KMS-11 (cell line): ENCODE data around the gene BMAL1.

ENCODE experiments used
- H2AFZ ChIP-seq: fragments of 200-600 bp; sonication (generic); 2 replicates; pipeline ENCODE4 v1.6.1; 2016; ENCODE audit warnings: antibody characterized with exemption, mixed run types, low read depth
- H3K27ac ChIP-seq: fragments of 200-600 bp; sonication (generic); 2 replicates; pipeline ENCODE4 v1.6.1; 2016; ENCODE audit warnings: mild to moderate bottlenecking, mixed run types
- H3K27me3 ChIP-seq: fragments of 200-600 bp; sonication (generic); 2 replicates; pipeline ENCODE4 v1.6.1; 2017; ENCODE audit warnings: mild to moderate bottlenecking, low read depth, mixed run types, moderate library complexity; ENCODE audit not compliant: insufficient read depth
- H3K36me3 ChIP-seq: fragments of 200-600 bp; sonication (generic); 2 replicates; pipeline ENCODE4 v1.6.1; 2017; ENCODE audit warnings: mild to moderate bottlenecking, mixed run types; ENCODE audit not compliant: insufficient read depth
- H3K4me1 ChIP-seq: fragments of 200-600 bp; sonication (generic); 2 replicates; pipeline ENCODE4 v1.6.1; 2016; ENCODE audit warnings: mild to moderate bottlenecking, low read depth, mixed run types; ENCODE audit not compliant: poor library complexity, severe bottlenecking
- H3K4me2 ChIP-seq: fragments of 200-600 bp; sonication (generic); 2 replicates; pipeline ENCODE4 v1.7.0; 2016; ENCODE audit warnings: mild to moderate bottlenecking, mixed run types
- H3K4me3 ChIP-seq: fragments of 200-600 bp; sonication (generic); IDR thresholded peaks from 2 replicates; pipeline ENCODE4 v1.6.1; 2017; ENCODE audit warnings: low read depth, low read length, mixed read lengths; ENCODE audit not compliant: insufficient read depth
- H3K79me2 ChIP-seq: fragments of 200-600 bp; sonication (generic); 2 replicates; pipeline ENCODE4 v1.6.1; 2016; ENCODE audit warnings: low read depth, mixed run types; ENCODE audit not compliant: insufficient read depth
- H3K9ac ChIP-seq: fragments of 200-600 bp; sonication (generic); 2 replicates; pipeline ENCODE4 v1.6.1; 2016; ENCODE audit warnings: mild to moderate bottlenecking, mixed run types
- H4K20me1 ChIP-seq: fragments of 200-600 bp; sonication (generic); 2 replicates; pipeline ENCODE4 v1.6.1; 2016; ENCODE audit warnings: mild to moderate bottlenecking, mixed run types; ENCODE audit not compliant: insufficient read depth
- TF ChIP-seq, protein P1 (sequence below): fragments of 200-600 bp; sonication (generic); conservative IDR thresholded peaks from 2 replicates; pipeline ENCODE4 v1.6.1; 2017; ENCODE audit warnings: low read depth, mild to moderate bottlenecking, antibody characterized with exemption, low read length, moderate library complexity, mixed read lengths

Gene BMAL1

DNA sequence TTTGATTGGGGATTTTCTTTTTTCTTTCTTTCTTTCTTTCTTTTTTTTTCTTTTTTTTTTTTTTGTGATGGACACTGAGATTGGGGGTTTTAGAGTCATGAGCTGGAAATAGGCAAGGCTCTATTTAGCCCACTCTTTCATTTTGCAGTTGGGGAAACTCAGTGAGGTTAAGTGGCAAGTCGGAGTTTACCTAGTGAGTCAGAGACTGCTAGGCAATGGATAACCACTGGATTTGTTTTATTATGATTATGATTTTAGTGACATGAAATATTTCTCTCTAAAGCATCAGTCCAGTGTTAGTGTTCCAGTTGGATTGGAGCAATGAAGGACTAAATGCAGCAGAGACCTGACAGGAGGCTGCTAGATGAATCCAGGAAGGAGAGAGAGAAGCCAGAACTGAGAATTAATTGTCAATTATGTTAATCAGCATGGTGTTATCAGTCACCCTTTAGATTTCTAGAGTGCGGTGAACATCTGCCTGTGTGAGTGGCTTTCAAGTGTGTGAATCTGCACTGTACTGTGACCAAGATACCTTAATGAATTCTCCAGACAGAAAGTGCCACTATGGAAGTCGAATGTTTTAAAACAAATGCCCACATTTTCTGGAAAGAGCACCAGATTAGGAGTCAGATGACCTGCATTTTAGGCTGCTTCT, 10.9 kb downstream of the BMAL1 start:
- Histone ChIP-seq H3K9ac (no peak overlapping the region), H3K36me3 (no peaks in the 10 kb centered on the region), H2AFZ (no peak overlapping the region), H3K27ac (no peak overlapping the region), H3K4me3 (no peak overlapping the region), H4K20me1 (peaks cover 28% of the 10 kb centered on the region), H3K79me2 (peaks cover 88% of the 10 kb centered on the region; the same call in 1 of the 2 replicates), H3K27me3 (no peaks in the 10 kb centered on the region), H3K4me1 (peaks cover 19% of the 10 kb centered on the region), H3K4me2 (no peak overlapping the region)
- TF ChIP-seq, protein P1, sequence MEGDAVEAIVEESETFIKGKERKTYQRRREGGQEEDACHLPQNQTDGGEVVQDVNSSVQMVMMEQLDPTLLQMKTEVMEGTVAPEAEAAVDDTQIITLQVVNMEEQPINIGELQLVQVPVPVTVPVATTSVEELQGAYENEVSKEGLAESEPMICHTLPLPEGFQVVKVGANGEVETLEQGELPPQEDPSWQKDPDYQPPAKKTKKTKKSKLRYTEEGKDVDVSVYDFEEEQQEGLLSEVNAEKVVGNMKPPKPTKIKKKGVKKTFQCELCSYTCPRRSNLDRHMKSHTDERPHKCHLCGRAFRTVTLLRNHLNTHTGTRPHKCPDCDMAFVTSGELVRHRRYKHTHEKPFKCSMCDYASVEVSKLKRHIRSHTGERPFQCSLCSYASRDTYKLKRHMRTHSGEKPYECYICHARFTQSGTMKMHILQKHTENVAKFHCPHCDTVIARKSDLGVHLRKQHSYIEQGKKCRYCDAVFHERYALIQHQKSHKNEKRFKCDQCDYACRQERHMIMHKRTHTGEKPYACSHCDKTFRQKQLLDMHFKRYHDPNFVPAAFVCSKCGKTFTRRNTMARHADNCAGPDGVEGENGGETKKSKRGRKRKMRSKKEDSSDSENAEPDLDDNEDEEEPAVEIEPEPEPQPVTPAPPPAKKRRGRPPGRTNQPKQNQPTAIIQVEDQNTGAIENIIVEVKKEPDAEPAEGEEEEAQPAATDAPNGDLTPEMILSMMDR = no peak

DNA sequence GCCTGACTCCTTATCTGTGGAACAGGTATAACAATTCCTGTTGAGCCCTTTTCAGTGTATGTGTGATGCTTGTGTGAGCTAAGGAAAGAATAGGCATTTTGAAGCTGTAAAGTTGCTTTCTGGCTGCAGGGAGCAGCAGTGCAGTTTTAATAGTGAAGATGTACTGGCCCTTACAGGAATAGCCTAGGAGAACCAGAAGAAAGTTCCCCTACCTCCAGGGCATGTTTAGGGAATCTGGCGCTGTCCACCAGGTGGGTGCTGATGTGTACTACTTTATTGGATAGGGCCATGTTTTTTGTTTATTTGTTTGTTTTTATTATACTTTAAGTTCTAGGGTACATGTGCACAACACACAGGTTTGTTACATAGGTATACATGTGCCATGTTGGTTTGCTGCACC, 11.5 kb downstream of the BMAL1 start:
- Histone ChIP-seq H3K4me1 (peaks cover 20% of the 10 kb centered on the region), H4K20me1 (peaks cover 28% of the 10 kb centered on the region), H3K27me3 (no peaks in the 10 kb centered on the region), H2AFZ (no peak overlapping the region), H3K79me2 (peaks cover 87% of the 10 kb centered on the region; the same call in 1 of the 2 replicates), H3K4me2 (no peak overlapping the region), H3K27ac (no peak overlapping the region), H3K36me3 (no peaks in the 10 kb centered on the region), H3K9ac (no peak overlapping the region), H3K4me3 (no peak overlapping the region)
- TF ChIP-seq, protein P1 = no peak

DNA sequence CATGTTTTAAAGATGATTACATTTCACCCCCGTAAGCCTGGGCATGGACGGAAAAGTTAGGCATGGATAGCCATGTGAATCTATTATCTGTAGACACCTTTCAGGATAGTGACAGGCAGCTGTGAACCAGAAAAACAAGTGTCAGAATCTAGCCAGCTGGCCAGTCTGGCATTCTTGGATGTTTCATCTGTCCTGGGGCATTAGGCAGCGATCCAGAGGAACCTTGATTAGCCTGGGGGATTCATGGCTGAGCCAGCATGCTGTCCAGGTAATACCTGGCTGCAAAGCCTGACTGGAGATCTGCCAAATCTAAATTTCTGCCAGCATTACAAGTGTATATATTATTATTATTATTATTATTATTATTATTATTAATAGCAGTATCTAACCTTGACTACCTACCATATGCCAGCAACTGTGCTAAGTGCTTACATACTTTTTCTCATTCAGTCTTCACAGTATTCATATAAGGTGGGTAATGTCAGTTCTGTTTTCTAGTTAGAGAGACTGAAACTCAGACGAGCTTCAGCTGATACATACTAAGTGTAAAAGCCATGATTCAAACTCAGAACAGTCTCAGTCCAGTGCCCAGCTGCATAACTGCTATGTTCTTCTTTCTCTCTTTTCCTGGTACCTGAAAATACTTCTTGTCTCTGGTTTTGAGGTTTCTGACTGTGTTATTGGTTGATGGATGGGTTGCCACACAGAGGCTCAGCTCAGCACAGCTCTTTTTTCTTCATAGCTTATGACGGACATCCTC, 12.8 kb downstream of the BMAL1 start:
- H3K4me1 ChIP-seq = peaks cover 31% of the 10 kb centered on the region
- no peak overlapping the region for H3K4me2 ChIP-seq
- no peaks in the 10 kb centered on the region for H3K36me3 ChIP-seq
- TF ChIP-seq, protein P1 = no peak
- no peak overlapping the region for H3K9ac ChIP-seq
- H3K27ac ChIP-seq = no peak overlapping the region
- H3K27me3 ChIP-seq = no peaks in the 10 kb centered on the region
- H3K79me2 ChIP-seq = peaks cover 88% of the 10 kb centered on the region; the same call in 1 of the 2 replicates
- H3K4me3 ChIP-seq = no peak overlapping the region
- H2AFZ ChIP-seq = no peak overlapping the region
- peaks cover 39% of the 10 kb centered on the region for H4K20me1 ChIP-seq

DNA sequence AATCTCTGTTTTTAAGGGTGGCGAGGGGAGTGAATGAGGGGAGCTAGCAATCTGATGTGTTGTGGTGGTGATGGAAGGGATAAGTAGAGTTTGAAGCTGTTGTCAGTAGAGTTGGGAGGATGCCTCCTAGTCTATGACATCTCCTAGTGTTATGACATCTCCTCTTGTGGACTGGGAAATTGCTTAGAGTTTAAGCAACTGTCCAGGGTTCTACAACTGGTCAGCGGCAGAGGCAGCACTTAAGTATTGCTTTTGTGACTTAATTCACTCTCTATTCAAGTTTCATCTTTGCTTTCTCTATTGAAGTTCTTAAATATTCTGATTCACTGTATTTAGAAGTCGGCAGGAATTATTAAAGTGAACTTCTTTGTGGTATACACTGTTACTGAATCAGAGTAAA, 13.8 kb downstream of the BMAL1 start:
- Histone ChIP-seq H3K36me3 (no peaks in the 10 kb centered on the region), H3K9ac (no peak overlapping the region), H4K20me1 (peaks cover 39% of the 10 kb centered on the region), H3K27me3 (no peaks in the 10 kb centered on the region), H3K4me3 (no peak overlapping the region), H2AFZ (no peak overlapping the region), H3K4me2 (no peak overlapping the region), H3K4me1 (peaks cover 39% of the 10 kb centered on the region), H3K79me2 (peaks cover 89% of the 10 kb centered on the region), H3K27ac (no peak overlapping the region)
- TF ChIP-seq, protein P1 = no peak
